Ramos (cell line): ENCODE measurements around the gene CYP39A1.

Experiments used
- in situ Hi-C: fragments of 300-500 bp; cut with MboI; formaldehyde crosslinking; loops from one replicate; pipeline ENCODE4 v1.14.3; 2022; ENCODE audit warnings: low sequenced_read_pairs; ENCODE audit not compliant: unreplicated experiment

The CYP39A1 gene

GRCh38 chr6:46526607-46527006 lies 126.0 kb downstream of the CYP39A1 start:
- in situ Hi-C loops, result no loop called here

GRCh38 chr6:46525583-46525982 lies 127.0 kb downstream of the CYP39A1 start:
- in situ Hi-C loops, result no loop called here

- in situ Hi-C loops, result no loop called here
Observed at GRCh38 chr6:46521464-46521971, 131.1 kb downstream of the CYP39A1 start.

- in situ Hi-C loops, result no loop called here
Observed at GRCh38 chr6:46517202-46517601, 135.4 kb downstream of the CYP39A1 start.

GRCh38 chr6:46513533-46513932 lies 139.1 kb downstream of the CYP39A1 start:
- in situ Hi-C loops, result no loop called here

GRCh38 chr6:46511320-46511719 lies 141.3 kb downstream of the CYP39A1 start:
- in situ Hi-C loops, result no loop called here

- in situ Hi-C loops, result no loop called here
Observed at GRCh38 chr6:46510651-46511050, 142.0 kb downstream of the CYP39A1 start.

GRCh38 chr6:46509981-46510510 lies 142.6 kb downstream of the CYP39A1 start:
- in situ Hi-C loops, result no loop called here

- in situ Hi-C loops, result no loop called here
Observed at GRCh38 chr6:46509063-46509462, 143.6 kb downstream of the CYP39A1 start.

- in situ Hi-C loops, result no loop called here
Observed at GRCh38 chr6:46507426-46507825, 145.2 kb downstream of the CYP39A1 start.

GRCh38 chr6:46505693-46506512 lies 146.7 kb downstream of the CYP39A1 start:
- in situ Hi-C loops, result no loop called here

- in situ Hi-C loops, result no loop called here
Observed at GRCh38 chr6:46504242-46504641, 148.4 kb downstream of the CYP39A1 start.

GRCh38 chr6:46502486-46503119 lies 150.0 kb downstream of the CYP39A1 start:
- in situ Hi-C loops, result no loop called here

- in situ Hi-C loops, result no loop called here
Observed at GRCh38 chr6:46501136-46502089, 151.2 kb downstream of the CYP39A1 start.

- in situ Hi-C loops, result no loop called here
Observed at GRCh38 chr6:46500382-46500781, 152.2 kb downstream of the CYP39A1 start.
